ENCODE results near the gene TEX47. TPM values are rescaled to one million over a fixed set of nuclear protein-coding genes. Genes with fewer than 3 reads are reported as not detected.

Gene TEX47
- total and polyA plus RNA-seq, 2 experiments from 2014 or later, result not detected

DNA sequence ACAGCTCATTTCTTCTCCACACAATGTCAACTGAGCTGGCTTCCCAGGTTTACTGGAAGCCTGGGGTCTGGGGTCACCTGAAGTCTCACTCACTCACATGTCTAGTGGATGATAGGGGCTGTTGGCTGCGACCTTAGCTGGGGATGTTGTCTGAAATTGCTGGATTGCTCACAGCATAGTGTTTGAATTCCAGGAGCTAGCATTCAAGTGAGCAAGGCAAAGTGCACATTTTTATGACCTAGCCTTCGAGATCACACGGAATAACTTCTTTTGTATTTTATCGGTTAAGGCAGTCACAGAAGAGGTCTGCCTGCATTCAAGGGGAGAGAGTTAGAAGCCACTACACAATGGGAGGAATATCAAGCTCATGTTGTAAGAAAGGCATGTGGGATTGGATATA lies 3.6 kb downstream of the TEX47 start:
- Mint-ChIP-seq H3K4me3 (no peak overlapping the region), H3K9me3 (no peaks in the 10 kb centered on the region), H3K36me3 (ENCODE audit: low read depth) (no peaks in the 10 kb centered on the region), H3K27me3 (ENCODE audit: insufficient read depth, low read depth, poor library complexity) (no peaks in the 10 kb centered on the region), H3K4me1 (no peaks in the 10 kb centered on the region), H3K27ac (no peak overlapping the region)
- ATAC-seq, result no peak
- no peaks in the 10 kb centered on the region for H3K9me2 ChIP-seq (ENCODE audit: insufficient read depth)
- no peaks in the 10 kb centered on the region for H3K79me2 ChIP-seq (replicated peaks; ENCODE audit: insufficient read depth)
- H4K20me1 ChIP-seq (replicated peaks; ENCODE audit: insufficient read depth), result no peaks in the 10 kb centered on the region
- no peak overlapping the region for H3K4me2 ChIP-seq
- no peaks in the 10 kb centered on the region for H3K27me3 ChIP-seq (ENCODE audit: insufficient read depth)
- H3K27ac ChIP-seq (ENCODE audit: low read depth), result no peak overlapping the region
- no peak overlapping the region for H2AFZ ChIP-seq
- no peaks in the 10 kb centered on the region for H3K4me1 ChIP-seq (ENCODE audit: insufficient read depth)
- TF ChIP-seq, protein P1, sequence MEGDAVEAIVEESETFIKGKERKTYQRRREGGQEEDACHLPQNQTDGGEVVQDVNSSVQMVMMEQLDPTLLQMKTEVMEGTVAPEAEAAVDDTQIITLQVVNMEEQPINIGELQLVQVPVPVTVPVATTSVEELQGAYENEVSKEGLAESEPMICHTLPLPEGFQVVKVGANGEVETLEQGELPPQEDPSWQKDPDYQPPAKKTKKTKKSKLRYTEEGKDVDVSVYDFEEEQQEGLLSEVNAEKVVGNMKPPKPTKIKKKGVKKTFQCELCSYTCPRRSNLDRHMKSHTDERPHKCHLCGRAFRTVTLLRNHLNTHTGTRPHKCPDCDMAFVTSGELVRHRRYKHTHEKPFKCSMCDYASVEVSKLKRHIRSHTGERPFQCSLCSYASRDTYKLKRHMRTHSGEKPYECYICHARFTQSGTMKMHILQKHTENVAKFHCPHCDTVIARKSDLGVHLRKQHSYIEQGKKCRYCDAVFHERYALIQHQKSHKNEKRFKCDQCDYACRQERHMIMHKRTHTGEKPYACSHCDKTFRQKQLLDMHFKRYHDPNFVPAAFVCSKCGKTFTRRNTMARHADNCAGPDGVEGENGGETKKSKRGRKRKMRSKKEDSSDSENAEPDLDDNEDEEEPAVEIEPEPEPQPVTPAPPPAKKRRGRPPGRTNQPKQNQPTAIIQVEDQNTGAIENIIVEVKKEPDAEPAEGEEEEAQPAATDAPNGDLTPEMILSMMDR (conservative IDR thresholded peaks at IDR 0.05; ENCODE audit: low read depth in 2 of 2), result no peak
- TF ChIP-seq REST (IDR thresholded peaks at IDR 0.05; ENCODE audit: unreplicated experiment), result no peak
- no peak for TF ChIP-seq EZH2phosphoT487 (IDR thresholded peaks at IDR 0.05; ENCODE audit: unreplicated experiment)
- no peak for TF ChIP-seq ZNF331 (CRISPR knock-in tag; IDR thresholded peaks at IDR 0.05; ENCODE audit: low read depth)
- TF ChIP-seq ETS1 (IDR thresholded peaks at IDR 0.05), result no peak
- no peak for TF ChIP-seq EZH2 (IDR thresholded peaks at IDR 0.05; ENCODE audit: low read depth, unreplicated experiment)
- no peak for TF ChIP-seq CREB1 (CRISPR knock-in tag; IDR thresholded peaks at IDR 0.05; ENCODE audit: low read depth)
- TF ChIP-seq ZNF114 (CRISPR knock-in tag; IDR thresholded peaks at IDR 0.05), result no peak
- no peak for TF ChIP-seq JUNB (IDR thresholded peaks at IDR 0.05; ENCODE audit: unreplicated experiment)
- TF ChIP-seq, protein P2, sequence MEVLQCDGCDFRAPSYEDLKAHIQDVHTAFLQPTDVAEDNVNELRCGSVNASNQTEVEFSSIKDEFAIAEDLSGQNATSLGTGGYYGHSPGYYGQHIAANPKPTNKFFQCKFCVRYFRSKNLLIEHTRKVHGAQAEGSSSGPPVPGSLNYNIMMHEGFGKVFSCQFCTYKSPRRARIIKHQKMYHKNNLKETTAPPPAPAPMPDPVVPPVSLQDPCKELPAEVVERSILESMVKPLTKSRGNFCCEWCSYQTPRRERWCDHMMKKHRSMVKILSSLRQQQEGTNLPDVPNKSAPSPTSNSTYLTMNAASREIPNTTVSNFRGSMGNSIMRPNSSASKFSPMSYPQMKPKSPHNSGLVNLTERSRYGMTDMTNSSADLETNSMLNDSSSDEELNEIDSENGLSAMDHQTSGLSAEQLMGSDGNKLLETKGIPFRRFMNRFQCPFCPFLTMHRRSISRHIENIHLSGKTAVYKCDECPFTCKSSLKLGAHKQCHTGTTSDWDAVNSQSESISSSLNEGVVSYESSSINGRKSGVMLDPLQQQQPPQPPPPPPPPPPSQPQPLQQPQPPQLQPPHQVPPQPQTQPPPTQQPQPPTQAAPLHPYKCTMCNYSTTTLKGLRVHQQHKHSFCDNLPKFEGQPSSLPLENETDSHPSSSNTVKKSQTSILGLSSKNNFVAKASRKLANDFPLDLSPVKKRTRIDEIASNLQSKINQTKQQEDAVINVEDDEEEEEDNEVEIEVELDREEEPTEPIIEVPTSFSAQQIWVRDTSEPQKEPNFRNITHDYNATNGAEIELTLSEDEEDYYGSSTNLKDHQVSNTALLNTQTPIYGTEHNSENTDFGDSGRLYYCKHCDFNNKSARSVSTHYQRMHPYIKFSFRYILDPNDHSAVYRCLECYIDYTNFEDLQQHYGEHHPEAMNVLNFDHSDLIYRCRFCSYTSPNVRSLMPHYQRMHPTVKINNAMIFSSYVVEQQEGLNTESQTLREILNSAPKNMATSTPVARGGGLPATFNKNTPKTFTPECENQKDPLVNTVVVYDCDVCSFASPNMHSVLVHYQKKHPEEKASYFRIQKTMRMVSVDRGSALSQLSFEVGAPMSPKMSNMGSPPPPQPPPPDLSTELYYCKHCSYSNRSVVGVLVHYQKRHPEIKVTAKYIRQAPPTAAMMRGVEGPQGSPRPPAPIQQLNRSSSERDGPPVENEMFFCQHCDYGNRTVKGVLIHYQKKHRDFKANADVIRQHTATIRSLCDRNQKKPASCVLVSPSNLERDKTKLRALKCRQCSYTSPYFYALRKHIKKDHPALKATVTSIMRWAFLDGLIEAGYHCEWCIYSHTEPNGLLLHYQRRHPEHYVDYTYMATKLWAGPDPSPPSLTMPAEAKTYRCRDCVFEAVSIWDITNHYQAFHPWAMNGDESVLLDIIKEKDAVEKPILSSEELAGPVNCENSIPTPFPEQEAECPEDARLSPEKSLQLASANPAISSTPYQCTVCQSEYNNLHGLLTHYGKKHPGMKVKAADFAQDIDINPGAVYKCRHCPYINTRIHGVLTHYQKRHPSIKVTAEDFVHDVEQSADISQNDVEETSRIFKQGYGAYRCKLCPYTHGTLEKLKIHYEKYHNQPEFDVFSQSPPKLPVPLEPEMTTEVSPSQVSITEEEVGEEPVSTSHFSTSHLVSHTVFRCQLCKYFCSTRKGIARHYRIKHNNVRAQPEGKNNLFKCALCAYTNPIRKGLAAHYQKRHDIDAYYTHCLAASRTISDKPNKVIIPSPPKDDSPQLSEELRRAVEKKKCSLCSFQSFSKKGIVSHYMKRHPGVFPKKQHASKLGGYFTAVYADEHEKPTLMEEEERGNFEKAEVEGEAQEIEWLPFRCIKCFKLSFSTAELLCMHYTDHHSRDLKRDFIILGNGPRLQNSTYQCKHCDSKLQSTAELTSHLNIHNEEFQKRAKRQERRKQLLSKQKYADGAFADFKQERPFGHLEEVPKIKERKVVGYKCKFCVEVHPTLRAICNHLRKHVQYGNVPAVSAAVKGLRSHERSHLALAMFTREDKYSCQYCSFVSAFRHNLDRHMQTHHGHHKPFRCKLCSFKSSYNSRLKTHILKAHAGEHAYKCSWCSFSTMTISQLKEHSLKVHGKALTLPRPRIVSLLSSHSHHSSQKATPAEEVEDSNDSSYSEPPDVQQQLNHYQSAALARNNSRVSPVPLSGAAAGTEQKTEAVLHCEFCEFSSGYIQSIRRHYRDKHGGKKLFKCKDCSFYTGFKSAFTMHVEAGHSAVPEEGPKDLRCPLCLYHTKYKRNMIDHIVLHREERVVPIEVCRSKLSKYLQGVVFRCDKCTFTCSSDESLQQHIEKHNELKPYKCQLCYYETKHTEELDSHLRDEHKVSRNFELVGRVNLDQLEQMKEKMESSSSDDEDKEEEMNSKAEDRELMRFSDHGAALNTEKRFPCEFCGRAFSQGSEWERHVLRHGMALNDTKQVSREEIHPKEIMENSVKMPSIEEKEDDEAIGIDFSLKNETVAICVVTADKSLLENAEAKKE (CRISPR knock-in tag; IDR thresholded peaks at IDR 0.05), result no peak
- TF ChIP-seq NANOG (IDR thresholded peaks at IDR 0.05; ENCODE audit: borderline replicate concordance), result no peak
- no peak for TF ChIP-seq POLR2AphosphoS5 (IDR thresholded peaks at IDR 0.05; ENCODE audit: low read depth)
- no peak for TF ChIP-seq STAT1 (IDR thresholded peaks at IDR 0.05; ENCODE audit: unreplicated experiment)
- H3F3A ChIP-seq (replicated peaks; ENCODE audit: low read depth), result no peaks in the 10 kb centered on the region
- no peak overlapping the region for H3K4me3 ChIP-seq
- no peak for DNase-seq (ENCODE audit: low spot score)
- no peaks in the 10 kb centered on the region for H3K36me3 ChIP-seq (ENCODE audit: insufficient read depth)
